Panc1 (cell line): ENCODE results near the gene C13orf42.

Experiments used
- CTCF ChIP-seq: fragments of 450-650 bp; IDR thresholded peaks from 2 replicates; pipeline ENCODE4 v1.5.1; 2017; ENCODE audit warnings: mild to moderate bottlenecking
- SIN3A ChIP-seq: IDR thresholded peaks from 2 replicates; pipeline ENCODE4 v1.6.1; 2012; ENCODE audit warnings: low read depth, mild to moderate bottlenecking, low read length, moderate library complexity, borderline replicate concordance; ENCODE audit not compliant: insufficient read depth

GRCh38 chr13:51151463-51151862 is 40.4 kb upstream of the C13orf42 start:
- TF ChIP-seq CTCF: no peak
- TF ChIP-seq SIN3A: no peak
